GM12878 (cell line): Measurements from ENCODE around the gene ZNF692. TPM values are rescaled to one million over a fixed set of nuclear protein-coding genes. Genes with fewer than 3 reads are reported as not detected.
"Not testable (repeated sequence)": the region's sequence is repeated elsewhere in the genome, so short reads cannot be mapped to it uniquely, and the experiment has no call there.

ENCODE experiments used
- ATAC-seq: fragments of 200-7000 bp; cut with Tn5 transposase; 3 replicates; pipeline ENCODE4 v1.9.1; 2020; ENCODE audit warnings: mild to moderate bottlenecking, moderate library complexity
- BruUV-seq: library from RNA; stranded (reverse); fragments of 400-500 nt; replicated peaks from 2 replicates; lab custom pipeline; 2021; lab: Mats Ljungman, UMichigan
- CTCF ChIA-PET: fragments of 300-600 bp; sonication (Branson Sonifier 250); formaldehyde crosslinking; extraction: SDS; loops from one replicate; lab custom pipeline; 2021; ENCODE audit warnings: inconsistent platforms; lab: Yijun Ruan, JAX
- POLR2A ChIA-PET: fragments of 350-600 bp; formaldehyde crosslinking; extraction: SDS; loops from one replicate; lab custom pipeline; 2021; ENCODE audit warnings: inconsistent platforms; lab: Charles Lee
- RAD21 ChIA-PET: fragments of 300-600 bp; sonication (Branson Sonifier 250); formaldehyde crosslinking; loops from one replicate; lab custom pipeline; 2023; ENCODE audit warnings: antibody characterized with exemption; ENCODE audit not compliant: unreplicated experiment; lab: Charles Lee
- SMC1A ChIA-PET: fragments of 300-600 bp; sonication (Branson Sonifier 250); formaldehyde crosslinking; loops from one replicate; lab custom pipeline; 2023; ENCODE audit not compliant: unreplicated experiment, uncharacterized antibody; lab: Charles Lee
- DNase-seq: peaks from one replicate; pipeline ENCODE4 v3.0.0-alpha.2; 2011; ENCODE audit warnings: low read depth, low spot score
- FAIRE-seq: peaks from 3 replicates; lab custom pipeline; 2011; peaks lifted over from hg19 to GRCh38; lab: Jason Lieb, UNC
- H2AFZ ChIP-seq: 2 replicates; pipeline ENCODE4 v1.6.0; 2011; ENCODE audit warnings: low read depth, low read length, control low read depth; ENCODE audit not compliant: control insufficient read depth
- H3K27ac ChIP-seq: 2 replicates; pipeline ENCODE4 v1.5.1; 2011; ENCODE audit warnings: control low read depth; ENCODE audit not compliant: control insufficient read depth, insufficient read depth
- H3K27me3 ChIP-seq, 2 experiments: replicated peaks in 1 of 2; 2 replicates each; pipeline versions ENCODE4 v1.6.0 to v1.6.1; 2011; ENCODE audit warnings: low read length in 1 of 2; ENCODE audit not compliant: control insufficient read depth in 2 of 2, insufficient read depth in 2 of 2
- H3K36me3 ChIP-seq, 2 experiments: 2 replicates each; pipeline ENCODE4 v1.5.1; 2011; ENCODE audit warnings: low read length in 1 of 2; ENCODE audit not compliant: control insufficient read depth in 2 of 2, insufficient read depth in 2 of 2
- H3K4me1 ChIP-seq: 2 replicates; pipeline ENCODE4 v1.6.1; 2011; ENCODE audit warnings: mild to moderate bottlenecking, low read length, moderate library complexity, mixed read lengths; ENCODE audit not compliant: control insufficient read depth, insufficient read depth
- H3K4me2 ChIP-seq: 2 replicates; pipeline ENCODE4 v1.6.0; 2011; ENCODE audit warnings: control low read depth; ENCODE audit not compliant: control insufficient read depth, insufficient read depth
- H3K4me3 ChIP-seq: fragments of 200-600 bp; sonication (generic); 2 replicates; pipeline ENCODE4 v1.5.1; 2016
- H3K79me2 ChIP-seq: 2 replicates; pipeline ENCODE4 v1.6.0; 2011; ENCODE audit warnings: low read length; ENCODE audit not compliant: control insufficient read depth, insufficient read depth
- H3K9ac ChIP-seq: 2 replicates; pipeline ENCODE4 v1.8.0; 2011; ENCODE audit warnings: low read length, control low read depth, mixed read lengths; ENCODE audit not compliant: control insufficient read depth, insufficient read depth
- H3K9me3 ChIP-seq: replicated peaks from 3 replicates; pipeline ENCODE4 v1.5.1; 2011; ENCODE audit warnings: mild to moderate bottlenecking, low read length; ENCODE audit not compliant: control insufficient read depth, insufficient read depth
- H4K20me1 ChIP-seq: 2 replicates; pipeline ENCODE4 v1.6.0; 2011; ENCODE audit not compliant: control insufficient read depth, insufficient read depth
- EED ChIP-seq: sonication (generic); IDR thresholded peaks from 2 replicates; pipeline ENCODE4 v1.6.1; 2016; ENCODE audit warnings: antibody characterized with exemption, low read depth
- IRF5 ChIP-seq: fragments of 450-650 bp; IDR thresholded peaks from 2 replicates; pipeline ENCODE4 v1.6.1; 2017; ENCODE audit warnings: borderline replicate concordance
- JUND ChIP-seq: IDR thresholded peaks from 2 replicates; pipeline ENCODE4 v1.6.1; 2012; ENCODE audit warnings: low read depth, mild to moderate bottlenecking, low read length, improper control_type of control experiment, moderate library complexity
- NFYA ChIP-seq: IDR thresholded peaks from 2 replicates; pipeline ENCODE4 v1.6.1; 2011; ENCODE audit warnings: low read depth, mild to moderate bottlenecking, low read length, improper control_type of control experiment, borderline replicate concordance
- NR2C2 ChIP-seq: IDR thresholded peaks from 2 replicates; pipeline ENCODE4 v1.6.1; 2011; ENCODE audit warnings: borderline replicate concordance, low read depth; ENCODE audit not compliant: control insufficient read depth, insufficient read length
- STAT3 ChIP-seq: IDR thresholded peaks from 2 replicates; pipeline ENCODE4 v1.6.1; 2011; ENCODE audit warnings: low read depth, low read length, improper control_type of control experiment
- WGBS: methylation state at CpG from one replicate; pipeline ENCODE4 v1.1.6; 2016; ENCODE audit warnings: low lambda C conversion rate; ENCODE audit not compliant: insufficient replicate concordance, insufficient coverage; ENCODE audit errors: missing lambda C conversion rate; 5-methylcytosine and 5-hydroxymethylcytosine counted together
- in situ Hi-C: fragments of 300-500 bp; cut with MboI; formaldehyde crosslinking; loops from 9 replicates; pipeline ENCODE4 v1.14.3; 2018; ENCODE audit warnings: mixed read lengths
- intact Hi-C: fragments of 100-400 bp; cut with micrococcal nuclease; formaldehyde crosslinking; loops from one replicate; pipeline ENCODE4 v1.14.2; 2022; ENCODE audit not compliant: unreplicated experiment
- polyA plus RNA-seq, 11 experiments: library from polyadenylated mRNA; depleted of rRNA in 4 of 11; unstranded in 6 of 11; stranded (reverse) in 5 of 11; fragments of >200 nt; fragmentation: Nextera tagmentation in 4 of 11; fragmentation: Illumina TruSeq in 1 of 11; extraction: Ambion mirVana in 4 of 11; extraction: Trizol in 1 of 11; gene quantifications; 1 replicate in 1 of 11; 2 replicates in 10 of 11; pipeline versions ENCODE4 v1.2.1 to v1.2.3, GENCODE V29; 2011 to 2016; ENCODE audit warnings: inconsistent platforms in 2 of 11, missing spikeins in 2 of 11, low read depth in 1 of 11
- total RNA-seq, 4 experiments: library from RNA; depleted of rRNA in 3 of 4; stranded (reverse); fragments of >200 nt in 3 of 4; fragmentation: Illumina TruSeq in 1 of 4; extraction: Trizol in 1 of 4; gene quantifications; 2 replicates each; pipeline versions ENCODE4 v1.2.1 to v1.2.3, GENCODE V29; 2013 to 2021
- TF ChIP-seq, protein P1 (sequence below): IDR thresholded peaks from 2 replicates; pipeline ENCODE4 v1.6.1; 2011; ENCODE audit warnings: borderline replicate concordance, low read depth, mild to moderate bottlenecking, moderate library complexity, low read length; ENCODE audit not compliant: insufficient read depth, poor library complexity, severe bottlenecking

The ZNF692 gene
- total and polyA plus RNA-seq, 10 of the 15 experiments (the other 5 are each of a cell fraction or from before 2014, with no cell fraction given), result 5.3 to 76.6 (median 36.9) TPM

- ATAC-seq, result no peak; the same call in 2 of the 3 replicates
- no peak overlapping the region for H3K4me2 ChIP-seq
- POLR2A ChIA-PET, result no interaction called here
- no peaks in the 10 kb centered on the region for H3K9me3 ChIP-seq
- H4K20me1 ChIP-seq, result no peaks in the 10 kb centered on the region
- H3K9ac ChIP-seq, result no peak overlapping the region
- TF ChIP-seq IRF5 (no peak), EED (no peak), JUND (no peak), NFYA (no peak), NR2C2 (peak; percentile 49), STAT3 (no peak)
- TF ChIP-seq, protein P1, sequence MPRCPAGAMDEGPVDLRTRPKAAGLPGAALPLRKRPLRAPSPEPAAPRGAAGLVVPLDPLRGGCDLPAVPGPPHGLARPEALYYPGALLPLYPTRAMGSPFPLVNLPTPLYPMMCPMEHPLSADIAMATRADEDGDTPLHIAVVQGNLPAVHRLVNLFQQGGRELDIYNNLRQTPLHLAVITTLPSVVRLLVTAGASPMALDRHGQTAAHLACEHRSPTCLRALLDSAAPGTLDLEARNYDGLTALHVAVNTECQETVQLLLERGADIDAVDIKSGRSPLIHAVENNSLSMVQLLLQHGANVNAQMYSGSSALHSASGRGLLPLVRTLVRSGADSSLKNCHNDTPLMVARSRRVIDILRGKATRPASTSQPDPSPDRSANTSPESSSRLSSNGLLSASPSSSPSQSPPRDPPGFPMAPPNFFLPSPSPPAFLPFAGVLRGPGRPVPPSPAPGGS, result peak; percentile 50
- TF ChIP-seq, all 136 proteins: peak for 2
- Histone ChIP-seq H3K27ac (no peak overlapping the region), H3K79me2 (no peaks in the 10 kb centered on the region), H3K27me3 (no peaks in the 10 kb centered on the region), H3K4me3 (no peak overlapping the region), H3K4me1 (no peaks in the 10 kb centered on the region), H3K36me3 (no peaks in the 10 kb centered on the region), H2AFZ (no peak overlapping the region)
- DNase-seq (no peak), FAIRE-seq (no peak)
- BruUV-seq, result no TSS peak
- ChIA-PET SMC1A (no interaction called here), CTCF (no interaction called here), RAD21 (no interaction called here)
- intact Hi-C loops (no loop called here), in situ Hi-C loops (no loop called here)
- 38% methylated on average over 9 of the region's 9 CpGs for WGBS
Observed at GRCh38 chr1:248890549-248891498, 31.9 kb upstream of the ZNF692 start.

GRCh38 chr1:248889914-248890243 is 31.0 kb upstream of the ZNF692 start:
- SMC1A ChIA-PET, result interaction anchor here (1.2 kb wide), 1 partner anchor 14 kb away, joined by 4 read pairs; no protein-coding TSS in a partner anchor

More at GRCh38 chr1:248889914-248890243, 31.0 kb upstream of the ZNF692 start:
- H2AFZ ChIP-seq, H3K9me3 ChIP-seq, DNase-seq, BruUV-seq, H3K27me3 ChIP-seq, H3K27ac ChIP-seq, H3K79me2 ChIP-seq, FAIRE-seq, ATAC-seq, intact Hi-C loops, RAD21 ChIA-PET, H4K20me1 ChIP-seq, POLR2A ChIA-PET, in situ Hi-C loops, H3K4me1 ChIP-seq, H3K4me2 ChIP-seq, H3K9ac ChIP-seq, H3K36me3 ChIP-seq, CTCF ChIA-PET, H3K4me3 ChIP-seq: not testable (repeated sequence)
- 61% methylated on average over 7 of the region's 10 CpGs for WGBS
